PFSK-1 (cell line): ENCODE measurements around the gene FLAD1.

ENCODE experiments used
- FOXP2 ChIP-seq: optimal IDR thresholded peaks from 2 replicates; pipeline ENCODE3; 2011; ENCODE audit warnings: borderline replicate concordance, control low read depth, inconsistent platforms; ENCODE audit not compliant: insufficient read depth; ENCODE audit errors: extremely low read length, extremely low read depth
- POLR2AphosphoS5 ChIP-seq: IDR thresholded peaks from 2 replicates; pipeline ENCODE4 v1.6.1; 2012; ENCODE audit warnings: low read depth, mild to moderate bottlenecking, control low read depth, low read length, moderate library complexity
- SIN3A ChIP-seq: IDR thresholded peaks from 2 replicates; pipeline ENCODE4 v1.6.1; 2012; ENCODE audit warnings: mild to moderate bottlenecking, low read length, moderate library complexity, borderline replicate concordance; ENCODE audit not compliant: insufficient read depth
- TAF1 ChIP-seq: IDR thresholded peaks from 2 replicates; pipeline ENCODE4 v1.6.1; 2012; ENCODE audit warnings: low read length, control low read depth, borderline replicate concordance; ENCODE audit not compliant: insufficient read depth
- TF ChIP-seq, protein P1 (sequence below), 2 experiments: IDR thresholded peaks; 2 replicates each; pipeline versions ENCODE4 v1.6.1 to v1.8.0; 2011 to 2012; ENCODE audit warnings: low read depth in 2 of 2, low read length in 2 of 2, control low read depth in 1 of 2, inconsistent platforms in 1 of 2, mild to moderate bottlenecking in 1 of 2, moderate library complexity in 1 of 2; ENCODE audit not compliant: insufficient read depth in 1 of 2

Gene FLAD1

DNA sequence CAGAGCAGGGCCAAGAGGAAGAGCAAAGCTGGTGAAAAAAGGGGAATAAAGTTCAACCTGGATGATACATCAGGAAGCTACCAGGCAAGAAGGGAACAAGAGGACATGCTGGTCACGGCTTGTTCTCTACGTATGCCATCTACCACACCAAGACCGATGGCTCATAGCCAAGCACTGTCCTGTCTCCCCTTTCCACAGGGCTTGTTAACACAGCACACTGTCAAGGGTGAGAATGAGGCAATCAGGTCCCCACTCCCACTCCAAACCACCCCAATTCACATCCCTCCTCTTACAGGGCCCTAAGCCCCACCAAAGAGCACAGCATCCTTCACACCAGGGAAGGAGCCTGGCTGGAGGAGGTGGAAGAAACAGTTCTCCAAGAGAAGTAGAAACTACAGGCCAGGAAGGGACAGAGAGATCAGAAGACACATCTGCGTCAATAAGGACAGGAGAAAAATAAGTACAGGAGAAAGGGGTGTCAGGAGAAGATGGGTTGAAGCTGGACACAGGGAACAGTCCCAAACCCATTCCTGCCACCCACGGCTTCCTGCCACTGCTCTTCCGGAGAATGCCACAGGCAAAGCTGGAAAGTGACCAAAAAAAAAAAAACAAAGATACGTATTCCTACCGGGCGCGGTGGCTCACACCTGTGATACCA lies 11.7 kb upstream of the FLAD1 start:
- no peak for TF ChIP-seq POLR2AphosphoS5
- TF ChIP-seq, protein P1, sequence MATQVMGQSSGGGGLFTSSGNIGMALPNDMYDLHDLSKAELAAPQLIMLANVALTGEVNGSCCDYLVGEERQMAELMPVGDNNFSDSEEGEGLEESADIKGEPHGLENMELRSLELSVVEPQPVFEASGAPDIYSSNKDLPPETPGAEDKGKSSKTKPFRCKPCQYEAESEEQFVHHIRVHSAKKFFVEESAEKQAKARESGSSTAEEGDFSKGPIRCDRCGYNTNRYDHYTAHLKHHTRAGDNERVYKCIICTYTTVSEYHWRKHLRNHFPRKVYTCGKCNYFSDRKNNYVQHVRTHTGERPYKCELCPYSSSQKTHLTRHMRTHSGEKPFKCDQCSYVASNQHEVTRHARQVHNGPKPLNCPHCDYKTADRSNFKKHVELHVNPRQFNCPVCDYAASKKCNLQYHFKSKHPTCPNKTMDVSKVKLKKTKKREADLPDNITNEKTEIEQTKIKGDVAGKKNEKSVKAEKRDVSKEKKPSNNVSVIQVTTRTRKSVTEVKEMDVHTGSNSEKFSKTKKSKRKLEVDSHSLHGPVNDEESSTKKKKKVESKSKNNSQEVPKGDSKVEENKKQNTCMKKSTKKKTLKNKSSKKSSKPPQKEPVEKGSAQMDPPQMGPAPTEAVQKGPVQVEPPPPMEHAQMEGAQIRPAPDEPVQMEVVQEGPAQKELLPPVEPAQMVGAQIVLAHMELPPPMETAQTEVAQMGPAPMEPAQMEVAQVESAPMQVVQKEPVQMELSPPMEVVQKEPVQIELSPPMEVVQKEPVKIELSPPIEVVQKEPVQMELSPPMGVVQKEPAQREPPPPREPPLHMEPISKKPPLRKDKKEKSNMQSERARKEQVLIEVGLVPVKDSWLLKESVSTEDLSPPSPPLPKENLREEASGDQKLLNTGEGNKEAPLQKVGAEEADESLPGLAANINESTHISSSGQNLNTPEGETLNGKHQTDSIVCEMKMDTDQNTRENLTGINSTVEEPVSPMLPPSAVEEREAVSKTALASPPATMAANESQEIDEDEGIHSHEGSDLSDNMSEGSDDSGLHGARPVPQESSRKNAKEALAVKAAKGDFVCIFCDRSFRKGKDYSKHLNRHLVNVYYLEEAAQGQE (IDR thresholded peaks at IDR 0.05; ENCODE audit: insufficient read depth in 1 of 2, low read depth in 2 of 2, low read length in 2 of 2): no peak
- TF ChIP-seq SIN3A: no peak
- no peak for TF ChIP-seq FOXP2
- TF ChIP-seq TAF1: no peak

DNA sequence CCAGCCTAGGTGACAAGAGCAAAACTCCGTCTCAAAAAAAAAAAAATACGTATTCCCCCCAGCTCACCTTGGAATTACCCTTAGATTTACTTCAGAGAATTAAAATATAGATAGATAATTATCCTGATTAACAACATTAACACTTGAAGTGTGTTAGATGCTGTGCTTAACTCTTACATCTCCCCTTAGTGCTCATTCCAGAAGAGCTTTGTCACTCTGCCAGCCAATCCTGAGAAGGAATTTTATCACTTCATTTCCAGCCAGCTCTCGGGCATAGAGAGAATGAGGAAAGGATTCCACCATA lies 11.0 kb upstream of the FLAD1 start:
- TF ChIP-seq FOXP2 (no peak), TAF1 (no peak), SIN3A (no peak), POLR2AphosphoS5 (no peak)
- TF ChIP-seq, protein P1 (IDR thresholded peaks at IDR 0.05; ENCODE audit: insufficient read depth in 1 of 2, low read depth in 2 of 2, low read length in 2 of 2): no peak

DNA sequence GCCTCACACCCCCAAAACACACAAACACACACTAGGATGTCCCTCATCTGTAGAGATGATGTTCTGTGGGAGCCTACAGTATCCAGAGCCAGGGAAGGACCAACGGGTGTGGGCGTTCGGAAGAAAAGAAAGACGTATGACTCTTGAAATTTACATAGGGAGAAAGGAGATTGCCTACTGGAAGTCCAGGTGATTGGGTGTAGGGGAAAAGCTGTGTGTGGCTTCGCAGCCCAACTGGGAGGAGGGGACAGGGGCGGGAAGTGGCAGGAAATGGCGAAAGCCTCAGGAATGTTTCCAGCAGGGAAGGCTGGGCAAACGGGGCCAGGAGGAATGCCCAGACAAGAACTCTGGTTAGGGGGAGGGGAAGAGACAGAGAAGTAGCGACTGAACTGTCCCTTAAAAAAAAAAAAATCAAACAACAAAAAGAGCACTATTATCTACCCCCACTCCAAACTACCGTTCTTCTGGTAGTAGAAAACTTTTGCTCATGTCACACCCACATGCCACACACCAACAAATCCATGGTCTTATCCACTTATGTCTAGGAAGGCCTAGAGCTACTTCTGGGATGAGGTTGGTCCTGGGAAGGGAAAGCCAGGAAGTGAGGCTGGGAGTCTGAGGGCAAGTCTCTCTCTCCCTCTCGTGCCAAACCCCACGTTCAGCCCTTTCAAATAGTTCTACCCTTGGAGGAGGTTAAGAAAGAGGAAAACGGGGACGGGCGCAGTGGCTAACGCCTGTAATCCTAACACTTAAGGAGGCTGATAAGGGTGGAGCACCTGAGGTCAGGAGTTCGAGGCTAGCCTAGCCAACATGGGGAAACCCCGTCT lies 10.4 kb upstream of the FLAD1 start:
- TF ChIP-seq, protein P1 (IDR thresholded peaks at IDR 0.05; ENCODE audit: insufficient read depth in 1 of 2, low read depth in 2 of 2, low read length in 2 of 2): no peak
- TF ChIP-seq FOXP2: no peak
- 0 out of 2 replicates have a peak, but pooled peaks have one; percentile 20 for TF ChIP-seq TAF1

DNA sequence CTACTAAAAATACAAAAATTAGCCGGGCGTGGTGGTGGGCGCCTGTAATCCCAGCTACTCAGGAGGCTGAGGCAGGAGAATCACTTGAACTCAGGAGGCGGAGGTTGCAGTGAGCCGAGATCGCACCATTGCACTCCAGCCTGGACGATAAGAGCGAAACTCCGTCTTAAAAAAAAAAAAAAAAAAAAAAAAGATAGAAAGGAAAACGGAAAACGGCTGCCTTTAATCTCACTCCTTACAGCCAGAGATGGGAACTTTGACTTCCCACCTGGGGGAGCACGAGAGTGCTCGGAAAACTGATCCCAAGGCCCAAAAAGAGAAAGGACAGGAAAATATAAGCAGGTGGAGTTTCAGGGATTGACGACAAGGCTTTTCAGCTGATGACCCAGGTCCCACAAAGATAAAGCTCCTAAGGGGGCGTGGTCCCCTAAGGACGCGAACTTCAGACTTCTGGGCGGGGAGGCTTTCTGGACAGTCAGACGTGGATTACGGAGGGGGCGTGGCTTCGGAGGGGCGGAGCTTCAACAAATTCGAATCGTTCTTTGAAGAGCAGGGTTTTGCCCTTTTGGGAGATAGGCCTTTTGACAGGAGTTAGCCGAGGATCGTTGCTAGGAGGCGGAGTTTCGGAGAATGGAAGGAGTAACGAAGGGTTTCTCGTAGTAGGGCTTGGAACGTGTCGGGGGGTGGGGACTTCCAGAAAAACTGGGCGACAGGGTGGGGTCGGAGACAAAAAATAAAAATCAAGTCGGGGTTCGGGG lies 9.6 kb upstream of the FLAD1 start:
- TF ChIP-seq FOXP2 (no peak), SIN3A (peak; percentile 84; the same call in 1 of the 2 replicates), TAF1 (peak; percentile 59; the same call in 1 of the 2 replicates), POLR2AphosphoS5 (peak; percentile 74; the same call in 1 of the 2 replicates)
- TF ChIP-seq, protein P1 (IDR thresholded peaks at IDR 0.05; ENCODE audit: insufficient read depth in 1 of 2, low read depth in 2 of 2, low read length in 2 of 2): 0 out of 4 replicates have a peak, but pooled peaks of 1 of the 2 experiments have one; percentile 5
